A375 (cell line): ENCODE results near the gene C7. TPM values are rescaled to one million over a fixed set of nuclear protein-coding genes. Genes with fewer than 3 reads are reported as not detected.

Experiments used
- small RNA-seq: library from RNA; depleted of rRNA; stranded (forward); fragments of <200 nt; gene quantifications from one replicate; pipeline ENCODE3, GENCODE V24; 2014
- total RNA-seq: library from RNA; depleted of rRNA; stranded (reverse); fragments of >200 nt; shearing (Covaris generic); gene quantifications from 2 replicates; pipeline ENCODE4 v1.2.3, GENCODE V29; 2014; rRNA removed

Gene C7
- total RNA-seq, result 0.11 TPM in 1 of 2 replicates, not detected in the other

GRCh38 chr5:40909264-40909663 is at the start of gene C7:
Gene C7 (plus strand): TSS chr5:40909497. CDS start chr5:40909611, 114 bp downstream.

Small RNA genes lying within 50 kb of the gene (small RNA-seq; reads per million reads assigned to genes)
- not detected for gene AC114967.1
- gene RNU7-161P, result not detected

Other genes with a start within 250 kb of the C7 start
- 2.3 and 3.3 TPM in 2 replicates for gene PTGER4, start 229.6 kb upstream of the C7 start, total RNA-seq
- 17.0 and 17.2 TPM in 2 replicates for gene TTC33, start 153.5 kb upstream of the C7 start, total RNA-seq
- gene PRKAA1, start 111.1 kb upstream of the C7 start, total RNA-seq, result 151 and 153 TPM in 2 replicates
- 4,476 and 4,732 TPM in 2 replicates for gene RPL37, start 74.3 kb upstream of the C7 start, total RNA-seq
- gene CARD6, start 68.1 kb upstream of the C7 start, total RNA-seq, result 1.2 and 1.4 TPM in 2 replicates
- gene MROH2B, start 161.8 kb downstream of the C7 start, total RNA-seq, result not detected in 2 replicates